Osteoblast (primary cell): Measurements from ENCODE around the gene MMP23B. TPM values are rescaled to one million over a fixed set of nuclear protein-coding genes. Genes with fewer than 3 reads are reported as not detected.

Experiments used
- DNase-seq: peaks from one replicate; pipeline ENCODE4 v3.0.0; 2011; ENCODE audit warnings: low spot score, mixed read lengths; ENCODE audit not compliant: insufficient read length; ENCODE audit errors: missing footprints
- H2AFZ ChIP-seq: 2 replicates; pipeline ENCODE4 v1.6.0; 2011; ENCODE audit warnings: mild to moderate bottlenecking, low read length
- H3K27ac ChIP-seq: 2 replicates; pipeline ENCODE4 v1.5.1; 2011; ENCODE audit warnings: mild to moderate bottlenecking, low read depth, low read length, moderate library complexity
- H3K27me3 ChIP-seq: 2 replicates; pipeline ENCODE4 v1.6.0; 2012; ENCODE audit warnings: mild to moderate bottlenecking, control low read depth, inconsistent platforms, low read length, moderate library complexity; ENCODE audit not compliant: insufficient read depth
- H3K36me3 ChIP-seq: 2 replicates; pipeline ENCODE4 v1.5.1; 2011; ENCODE audit warnings: mild to moderate bottlenecking, low read length, control low read depth, moderate library complexity; ENCODE audit not compliant: insufficient read depth
- H3K4me1 ChIP-seq: 2 replicates; pipeline ENCODE4 v1.5.1; 2011; ENCODE audit warnings: mild to moderate bottlenecking, low read length, control low read depth, moderate library complexity; ENCODE audit not compliant: insufficient read depth
- H3K4me2 ChIP-seq: 2 replicates; pipeline ENCODE4 v1.6.0; 2011; ENCODE audit warnings: mild to moderate bottlenecking, low read length; ENCODE audit not compliant: insufficient read depth
- H3K4me3 ChIP-seq: fragments of 200-600 bp; sonication (generic); 3 replicates; pipeline ENCODE4 v1.5.1; 2012; ENCODE audit warnings: mild to moderate bottlenecking, low read length, inconsistent platforms; ENCODE audit not compliant: insufficient read depth
- H3K79me2 ChIP-seq: 2 replicates; pipeline ENCODE4 v1.6.0; 2012; ENCODE audit warnings: mild to moderate bottlenecking, low read length, control low read depth, inconsistent platforms; ENCODE audit not compliant: insufficient read depth
- H3K9me3 ChIP-seq: 2 replicates; pipeline ENCODE4 v1.5.1; 2011; ENCODE audit warnings: low read depth, low read length, control low read depth
- H4K20me1 ChIP-seq: 2 replicates; pipeline ENCODE4 v1.6.0; 2012; ENCODE audit warnings: mild to moderate bottlenecking, low read length, control low read depth; ENCODE audit not compliant: insufficient read depth
- total RNA-seq: library from RNA; depleted of rRNA; stranded (reverse); fragments of >200 nt; gene quantifications from 2 replicates; pipeline ENCODE4 v1.2.3, GENCODE V29; 2012
- TF ChIP-seq, protein P1 (sequence below): IDR thresholded peaks from 2 replicates; pipeline ENCODE4 v1.5.1; 2011; ENCODE audit warnings: mild to moderate bottlenecking, low read depth, low read length, moderate library complexity; ENCODE audit errors: extremely low read depth

The MMP23B gene
- total RNA-seq, 1 donor = 1.1 TPM

DNA sequence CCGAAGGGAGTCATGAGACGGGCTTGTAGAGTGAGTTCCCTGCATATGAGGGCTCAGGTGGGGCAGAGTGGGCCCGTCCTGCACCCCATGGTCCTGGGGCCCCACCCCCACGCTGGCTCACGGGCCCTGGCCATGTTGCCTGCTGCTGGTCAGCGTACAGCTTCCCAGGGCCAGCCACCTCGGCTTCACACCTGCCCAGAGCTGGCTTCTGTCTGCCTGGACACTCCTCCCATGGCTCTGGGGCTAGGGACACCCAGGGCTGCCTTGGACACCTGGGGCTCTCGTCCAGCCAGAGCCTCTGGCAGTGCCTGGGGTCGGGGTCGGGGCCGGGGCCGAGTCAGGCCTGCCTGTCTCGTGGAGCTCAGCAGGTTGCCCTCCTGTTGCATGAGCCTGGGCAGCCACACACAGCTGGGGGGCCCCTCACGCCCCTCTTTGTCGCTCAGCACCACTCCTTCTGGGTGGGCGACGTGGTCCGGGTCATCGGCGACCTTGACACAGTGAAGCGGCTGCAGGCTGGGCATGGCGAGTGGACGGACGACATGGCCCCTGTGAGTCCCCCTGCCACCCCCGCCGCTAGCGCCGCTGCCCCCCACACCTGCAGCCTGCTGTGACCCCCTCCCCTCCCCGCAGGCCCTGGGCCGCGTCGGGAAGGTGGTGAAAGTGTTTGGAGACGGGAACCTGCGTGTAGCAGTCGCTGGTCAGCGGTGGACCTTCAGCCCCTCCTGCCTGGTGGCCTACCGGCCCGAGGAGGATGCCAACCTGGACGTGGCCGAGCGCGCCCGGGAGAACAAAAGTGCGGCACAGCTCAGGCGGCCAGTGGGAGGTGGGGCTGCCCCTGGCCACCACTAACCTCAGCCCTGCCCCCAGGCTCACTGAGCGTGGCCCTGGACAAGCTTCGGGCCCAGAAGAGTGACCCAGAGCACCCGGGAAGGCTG, 5.5 kb upstream of the MMP23B start:
- peak; percentile 89 for DNase-seq
- H3K27ac ChIP-seq = no peak overlapping the region
- no peaks in the 10 kb centered on the region for H3K79me2 ChIP-seq
- H3K27me3 ChIP-seq = peaks cover 4% of the 10 kb centered on the region
- H4K20me1 ChIP-seq = peaks cover 11% of the 10 kb centered on the region
- TF ChIP-seq, protein P1, sequence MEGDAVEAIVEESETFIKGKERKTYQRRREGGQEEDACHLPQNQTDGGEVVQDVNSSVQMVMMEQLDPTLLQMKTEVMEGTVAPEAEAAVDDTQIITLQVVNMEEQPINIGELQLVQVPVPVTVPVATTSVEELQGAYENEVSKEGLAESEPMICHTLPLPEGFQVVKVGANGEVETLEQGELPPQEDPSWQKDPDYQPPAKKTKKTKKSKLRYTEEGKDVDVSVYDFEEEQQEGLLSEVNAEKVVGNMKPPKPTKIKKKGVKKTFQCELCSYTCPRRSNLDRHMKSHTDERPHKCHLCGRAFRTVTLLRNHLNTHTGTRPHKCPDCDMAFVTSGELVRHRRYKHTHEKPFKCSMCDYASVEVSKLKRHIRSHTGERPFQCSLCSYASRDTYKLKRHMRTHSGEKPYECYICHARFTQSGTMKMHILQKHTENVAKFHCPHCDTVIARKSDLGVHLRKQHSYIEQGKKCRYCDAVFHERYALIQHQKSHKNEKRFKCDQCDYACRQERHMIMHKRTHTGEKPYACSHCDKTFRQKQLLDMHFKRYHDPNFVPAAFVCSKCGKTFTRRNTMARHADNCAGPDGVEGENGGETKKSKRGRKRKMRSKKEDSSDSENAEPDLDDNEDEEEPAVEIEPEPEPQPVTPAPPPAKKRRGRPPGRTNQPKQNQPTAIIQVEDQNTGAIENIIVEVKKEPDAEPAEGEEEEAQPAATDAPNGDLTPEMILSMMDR = no peak
- no peaks in the 10 kb centered on the region for H3K4me1 ChIP-seq
- H3K36me3 ChIP-seq = no peaks in the 10 kb centered on the region
- no peak overlapping the region for H2AFZ ChIP-seq
- H3K4me3 ChIP-seq = no peak overlapping the region
- H3K4me2 ChIP-seq = no peak overlapping the region
- no peaks in the 10 kb centered on the region for H3K9me3 ChIP-seq

DNA sequence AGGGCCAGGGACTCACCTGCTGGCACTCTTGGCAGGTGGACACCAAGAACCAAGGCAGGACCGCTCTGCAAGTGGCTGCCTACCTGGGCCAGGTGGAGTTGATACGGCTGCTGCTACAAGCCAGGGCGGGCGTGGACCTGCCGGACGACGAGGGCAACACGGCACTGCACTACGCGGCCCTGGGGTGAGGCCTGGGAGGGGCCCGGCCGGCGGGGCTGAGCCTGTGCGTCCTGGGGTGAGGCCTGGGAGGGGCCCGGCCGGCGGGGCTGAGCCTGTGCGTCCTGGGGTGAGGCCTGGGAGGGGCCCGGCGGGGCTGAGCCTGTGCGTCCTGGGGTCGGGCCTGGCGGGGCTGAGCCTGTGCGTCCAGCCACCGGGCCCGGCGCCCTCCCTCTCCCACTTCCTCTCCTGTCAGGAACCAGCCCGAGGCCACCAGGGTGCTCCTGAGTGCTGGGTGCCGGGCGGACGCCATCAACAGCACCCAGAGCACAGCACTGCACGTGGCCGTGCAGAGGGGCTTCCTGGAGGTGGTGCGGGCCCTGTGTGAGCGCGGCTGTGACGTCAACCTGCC, 4.6 kb upstream of the MMP23B start:
- Histone ChIP-seq H3K4me1 (no peaks in the 10 kb centered on the region), H2AFZ (no peak overlapping the region), H3K79me2 (no peaks in the 10 kb centered on the region), H3K27me3 (peaks cover 8% of the 10 kb centered on the region), H3K36me3 (no peaks in the 10 kb centered on the region), H3K4me2 (no peak overlapping the region), H4K20me1 (peaks cover 9% of the 10 kb centered on the region), H3K4me3 (no peak overlapping the region), H3K9me3 (no peaks in the 10 kb centered on the region), H3K27ac (no peak overlapping the region)
- TF ChIP-seq, protein P1 = no peak
- DNase-seq = peak; percentile 89

DNA sequence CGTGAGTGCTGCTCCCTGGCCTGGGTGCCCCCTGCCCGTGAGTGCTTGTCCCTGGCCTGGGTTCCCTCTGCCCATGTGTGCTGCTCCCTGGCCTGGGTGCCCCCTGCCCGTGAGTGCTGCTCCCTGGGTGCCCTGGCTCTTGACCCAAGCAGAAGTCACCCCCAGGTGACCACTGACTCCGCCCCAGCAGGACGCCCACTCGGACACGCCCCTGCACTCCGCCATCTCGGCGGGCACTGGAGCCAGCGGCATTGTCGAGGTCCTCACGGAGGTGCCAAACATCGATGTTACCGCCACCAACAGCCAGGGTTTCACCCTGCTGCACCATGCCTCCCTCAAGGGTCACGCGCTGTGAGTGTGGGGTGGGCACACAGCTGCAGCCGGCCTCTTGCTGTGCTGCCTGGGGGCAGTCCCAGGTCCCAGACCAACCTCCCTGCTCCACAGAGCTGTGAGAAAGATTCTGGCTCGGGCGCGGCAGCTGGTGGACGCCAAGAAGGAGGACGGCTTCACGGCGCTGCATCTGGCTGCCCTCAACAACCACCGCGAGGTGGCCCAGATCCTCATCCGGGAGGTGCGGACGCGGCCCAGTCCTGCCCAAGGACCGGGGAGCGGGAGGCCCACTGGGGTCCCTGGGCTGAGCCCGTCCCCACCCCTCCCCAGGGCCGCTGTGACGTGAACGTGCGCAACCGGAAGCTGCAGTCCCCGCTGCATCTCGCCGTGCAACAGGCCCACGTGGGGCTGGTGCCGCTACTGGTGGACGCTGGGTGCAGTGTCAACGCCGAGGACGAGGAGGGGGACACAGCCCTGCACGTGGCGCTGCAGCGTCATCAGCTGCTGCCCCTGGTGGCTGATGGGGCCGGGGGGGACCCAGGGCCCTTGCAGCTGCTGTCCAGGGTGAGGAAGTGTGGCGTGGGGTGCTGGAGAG, 3.9 kb upstream of the MMP23B start:
- Histone ChIP-seq H3K79me2 (no peaks in the 10 kb centered on the region), H3K9me3 (no peaks in the 10 kb centered on the region), H4K20me1 (peaks cover 6% of the 10 kb centered on the region), H3K27me3 (peaks cover 8% of the 10 kb centered on the region), H3K4me1 (no peaks in the 10 kb centered on the region), H3K36me3 (no peaks in the 10 kb centered on the region), H2AFZ (no peak overlapping the region), H3K27ac (no peak overlapping the region), H3K4me3 (no peak overlapping the region), H3K4me2 (no peak overlapping the region)
- DNase-seq = peak; percentile 88
- TF ChIP-seq, protein P1 = no peak
